Posterior cingulate gyrus (tissue), 11 donors: ENCODE data around the gene UBXN1.
A peak's percentile ranks its signal among the peaks of the same experiment; 100 is the strongest.

Experiments
- DNase-seq, 10 donors: peaks; one replicate each; pipeline versions ENCODE4 v3.0.0 to v3.0.0-alpha.2; 2020 to 2021; ENCODE audit warnings: mixed read lengths in 3 of 10
- intact Hi-C: fragments of 100-400 bp; cut with DNase I; formaldehyde crosslinking; loops from one replicate; pipeline ENCODE4 v1.15.1; 2023

UBXN1 gene

DNA sequence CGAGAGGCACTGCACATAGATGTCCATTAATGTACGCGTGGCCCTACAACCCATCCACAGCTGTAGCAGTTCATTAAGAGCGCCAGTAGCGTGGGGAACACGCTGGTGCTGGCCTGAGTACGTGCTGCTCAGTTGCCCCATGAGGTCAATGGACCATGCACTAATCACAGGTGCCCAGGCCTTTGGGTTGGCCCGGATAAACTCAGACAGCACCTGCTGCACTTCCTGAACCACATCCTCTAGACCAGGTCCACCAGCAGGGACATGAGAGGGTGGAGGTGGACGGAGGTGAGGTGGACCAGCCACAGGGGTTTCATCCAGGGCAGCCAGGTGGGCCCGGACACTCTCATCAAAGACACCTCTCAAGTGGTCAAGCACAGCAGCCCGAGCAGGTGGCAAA, 29.4 kb downstream of the UBXN1 start:
- DNase-seq = peak in 1 of 10 donors; percentile 52
- intact Hi-C loops = no loop called here

DNA sequence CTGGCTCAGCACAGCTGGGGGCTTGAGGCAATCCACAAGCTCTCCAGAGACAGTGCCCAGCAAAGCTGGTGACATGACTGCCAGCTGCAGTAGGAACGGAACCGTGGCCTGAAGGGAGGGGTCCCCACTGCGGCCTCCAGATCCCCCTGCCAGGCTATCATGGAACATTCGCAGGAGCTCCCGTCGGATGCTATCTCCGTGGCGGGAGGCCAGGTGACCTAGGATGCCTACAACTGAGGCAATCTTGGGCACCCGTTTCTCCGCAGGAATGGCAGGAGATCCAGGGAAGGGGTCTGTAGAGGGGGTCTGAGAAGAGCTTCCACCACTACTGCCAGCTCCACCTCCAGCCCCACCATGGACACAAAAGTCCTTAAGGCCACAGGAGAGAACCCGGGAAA, 29.9 kb downstream of the UBXN1 start:
- intact Hi-C loops = no loop called here
- peak in 1 of 10 donors; percentile 67 for DNase-seq

DNA sequence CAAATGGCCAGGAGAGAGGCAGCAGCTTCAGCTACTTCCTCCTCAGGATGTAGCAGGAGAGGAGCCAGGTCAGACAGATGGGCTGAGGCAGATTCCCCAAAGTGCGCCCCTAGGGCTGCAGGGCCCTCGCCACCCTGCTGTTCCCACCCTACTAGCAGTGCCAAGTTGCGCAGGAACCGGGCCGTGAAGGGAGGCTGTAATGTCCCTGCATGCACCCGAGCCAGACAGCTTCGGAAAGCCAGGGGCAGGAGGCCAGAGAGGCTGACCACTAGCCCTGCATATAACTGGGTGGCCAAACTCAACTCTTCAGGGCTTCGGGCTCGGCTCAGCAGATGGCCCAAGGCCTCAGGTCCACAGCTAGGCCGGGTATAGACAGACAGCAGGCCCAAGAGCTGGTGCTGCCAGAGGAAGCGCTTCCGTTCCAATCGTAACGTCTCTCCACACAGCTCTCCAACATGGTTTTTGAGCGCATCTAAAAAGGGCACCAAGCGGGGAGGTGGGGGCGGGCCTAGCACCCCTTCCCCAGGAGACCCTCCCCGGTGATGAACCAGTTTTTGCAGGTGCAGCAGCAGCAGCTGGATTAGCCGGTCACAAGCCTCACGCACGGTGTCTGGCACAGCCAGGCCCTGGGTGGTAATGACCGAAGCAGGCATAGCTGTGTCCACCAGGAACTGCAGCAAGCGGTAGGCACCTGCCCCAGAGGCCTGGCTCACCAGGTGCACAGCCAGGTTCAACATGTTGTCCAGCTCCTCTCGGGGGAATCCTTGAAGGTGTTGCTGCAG, 30.5 kb downstream of the UBXN1 start:
- peak in 1 of 10 donors; percentile 69 for DNase-seq
- intact Hi-C loops = no loop called here

DNA sequence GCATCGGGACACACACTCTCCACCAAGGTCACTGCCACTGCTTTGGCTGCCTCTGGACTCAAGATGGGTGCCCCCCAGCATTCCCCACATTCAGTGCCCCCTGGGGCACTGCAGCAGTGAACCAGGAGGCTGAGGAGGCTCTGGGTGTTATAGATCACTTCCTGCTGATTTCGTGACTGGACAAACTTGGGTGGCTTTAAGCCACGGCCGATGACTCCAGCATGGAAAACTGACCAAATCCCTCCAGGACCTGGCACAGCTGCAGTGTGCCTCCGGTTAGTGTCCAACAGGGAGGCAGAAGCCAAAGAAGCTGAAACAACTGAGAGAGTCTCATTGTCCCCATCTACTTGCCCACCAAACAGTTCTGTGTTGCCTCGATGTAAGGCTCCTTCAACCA, 31.3 kb downstream of the UBXN1 start:
- intact Hi-C loops = no loop called here
- DNase-seq = no peak

DNA sequence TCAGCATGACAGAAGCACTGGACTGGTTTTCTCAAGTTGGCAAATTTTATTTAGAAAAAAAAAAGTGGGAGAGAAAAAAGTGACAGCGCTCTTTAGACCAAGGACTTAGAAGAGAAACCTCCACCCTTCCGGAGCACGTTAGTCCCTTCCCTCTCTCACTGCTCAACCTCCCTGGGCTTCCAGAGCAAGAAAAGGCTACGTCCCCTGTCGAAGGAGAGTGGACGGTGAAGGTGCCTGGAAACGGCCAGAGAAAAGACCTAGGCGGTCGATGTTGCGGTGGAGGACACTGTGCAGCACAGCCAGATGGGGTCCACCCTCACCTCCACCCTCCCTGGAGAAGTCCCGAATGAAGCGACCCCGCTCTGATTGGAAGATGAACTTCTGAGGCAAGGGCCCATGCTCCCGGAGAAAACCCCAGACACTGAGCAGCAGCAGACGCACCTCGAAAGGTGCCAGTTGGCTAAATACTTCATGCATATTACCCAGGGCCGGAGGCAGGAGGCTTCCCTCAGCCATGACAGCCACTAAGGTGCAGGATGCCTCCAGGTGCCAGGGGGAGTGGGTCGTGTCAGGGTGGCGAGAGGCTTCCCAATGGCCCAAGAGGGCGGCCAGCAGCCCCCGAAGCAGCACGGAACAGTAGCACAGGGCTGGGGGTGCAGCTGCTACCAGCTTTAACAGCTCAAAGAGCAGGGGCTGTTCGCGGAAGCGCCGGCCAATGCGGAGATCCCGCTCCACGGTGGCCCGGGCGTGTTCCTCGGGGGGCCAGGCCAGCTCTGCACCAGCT, 31.9 kb downstream of the UBXN1 start:
- peak in 1 of 10 donors; percentile 81 for DNase-seq
- intact Hi-C loops = loop anchor here (1.0 kb wide), 1 partner anchor 25 kb away; no protein-coding TSS in a partner anchor

DNA sequence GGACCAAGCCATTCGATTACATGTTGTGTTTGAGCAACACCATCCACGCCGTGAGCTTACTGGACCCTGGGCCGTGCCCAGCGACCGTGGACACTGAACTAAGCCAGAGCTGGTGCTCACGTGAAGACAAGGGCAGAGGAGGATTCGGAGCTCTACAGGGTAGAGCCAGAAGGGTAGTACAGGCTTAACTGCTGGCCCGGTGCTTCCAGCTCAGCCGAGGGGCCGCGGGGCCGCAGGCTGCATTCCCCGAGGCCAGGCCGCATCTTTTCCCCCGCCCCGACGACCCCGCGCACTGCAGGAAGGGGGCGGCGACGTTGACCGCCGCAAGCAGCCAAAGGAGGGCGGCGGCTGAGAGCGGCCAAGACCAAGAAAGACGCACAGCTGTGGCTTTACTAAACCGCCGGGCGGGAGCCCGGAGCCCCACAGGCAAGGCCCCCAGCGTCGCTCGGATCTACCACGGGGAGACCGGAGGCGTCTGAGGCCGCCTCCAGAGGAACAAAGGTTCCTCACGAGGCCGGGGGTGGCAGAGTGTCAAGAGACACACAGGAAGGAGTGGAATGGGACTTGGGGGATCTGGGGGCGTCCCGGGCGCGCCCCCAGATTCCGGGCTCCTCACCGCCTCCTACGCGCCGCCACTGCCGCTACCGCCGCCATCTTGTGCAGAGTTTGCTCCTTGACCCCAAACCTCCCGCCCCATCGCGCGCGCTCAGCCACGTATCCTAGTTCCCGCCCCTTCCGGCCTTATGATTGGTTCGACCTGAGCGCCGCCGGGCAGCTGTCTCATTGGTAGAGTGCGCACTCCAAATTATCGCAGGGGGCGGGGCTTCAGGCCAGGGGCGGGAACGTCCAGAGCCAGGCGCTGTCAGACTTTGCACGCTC, 32.7 kb downstream of the UBXN1 start, which contains the start of gene GANAB:
Gene GANAB, minus strand, starts transcription at position 668 of the 879 bp plus-strand sequence. Its CDS starts 14 bp downstream, at position 654.
- peak; percentile 98 to 100 (median 99) for DNase-seq
- intact Hi-C loops = loop anchor here (1.0 kb wide), 1 partner anchor 24 kb away; no protein-coding TSS in a partner anchor

DNA sequence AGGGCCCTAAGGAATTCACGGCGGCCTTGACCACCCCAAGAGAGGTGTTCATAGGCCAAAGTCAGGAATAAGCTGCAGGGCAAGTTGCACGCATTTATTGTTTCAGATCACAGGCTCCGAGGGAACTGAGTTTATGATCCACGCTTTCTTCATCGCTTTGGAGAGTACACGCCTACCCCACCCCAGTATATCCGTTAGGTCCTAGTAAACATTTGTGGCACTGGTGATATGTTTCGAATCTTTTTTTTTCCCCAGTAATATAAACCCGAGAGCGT, 33.3 kb downstream of the UBXN1 start:
- intact Hi-C loops = no loop called here
- DNase-seq = no peak

DNA sequence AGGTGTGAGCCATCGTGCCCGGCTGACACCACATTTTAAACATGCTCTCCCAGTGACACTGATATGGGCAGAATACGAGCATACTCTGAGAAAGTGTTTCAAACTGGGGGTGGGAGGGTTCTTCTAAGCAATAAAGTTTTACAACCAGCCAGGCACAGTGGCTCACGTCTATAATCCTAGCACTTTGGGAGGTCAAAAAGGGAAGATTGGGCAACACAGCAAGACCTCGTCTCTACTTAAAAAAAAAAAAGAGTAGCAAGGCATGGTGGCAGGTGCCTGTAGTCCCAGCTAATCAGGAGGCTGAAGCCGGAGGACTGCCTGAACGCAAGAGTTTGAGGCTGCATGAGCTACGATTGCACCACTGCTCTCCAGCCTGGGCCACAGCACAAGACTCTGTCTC, 34.7 kb downstream of the UBXN1 start:
- intact Hi-C loops = no loop called here
- DNase-seq = peak in 1 of 10 donors; percentile 57

DNA sequence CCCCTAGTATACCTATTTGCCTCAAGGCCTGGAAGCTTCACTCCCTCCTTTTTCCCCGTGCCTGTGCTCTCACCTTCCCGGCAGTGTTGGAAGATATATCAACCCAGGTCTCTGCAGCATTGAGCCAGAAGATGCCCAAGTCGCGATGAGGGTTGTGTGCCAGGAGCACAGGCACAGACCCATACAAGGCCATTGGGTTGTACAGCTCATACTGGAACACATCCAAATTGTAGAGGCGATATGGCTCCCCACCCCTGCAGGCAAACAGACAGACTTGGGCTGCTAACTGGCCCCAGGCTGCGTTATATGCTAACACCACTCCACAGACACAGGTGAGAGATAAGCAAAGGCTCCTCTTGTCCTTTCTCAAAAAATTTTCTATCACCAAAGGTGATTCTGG, 46.4 kb downstream of the UBXN1 start:
- intact Hi-C loops = no loop called here
- DNase-seq = peak in 1 of 10 donors; percentile 37

DNA sequence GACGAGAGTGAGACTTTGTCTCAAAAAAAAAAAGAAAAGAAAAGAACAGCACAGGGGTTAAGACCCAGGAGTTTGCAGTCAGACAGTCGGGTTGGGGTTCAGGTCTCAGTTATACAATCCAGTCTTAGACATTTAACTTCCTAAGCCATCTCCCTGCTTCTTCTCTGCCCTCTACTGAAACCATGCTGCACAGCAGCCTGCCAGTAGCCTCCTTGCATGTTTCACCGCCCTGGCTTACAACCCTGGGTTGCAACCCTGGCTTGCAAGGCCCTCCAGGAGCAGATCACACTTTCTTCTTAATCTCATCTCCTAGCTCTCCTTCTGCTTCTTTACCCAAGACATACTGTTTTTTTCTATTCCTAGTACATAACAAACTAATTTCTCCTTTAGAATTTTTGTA, 51.2 kb downstream of the UBXN1 start:
- peak in 1 of 10 donors; percentile 57 for DNase-seq

More for the DNA sequence above, 51.2 kb downstream of the UBXN1 start:
- intact Hi-C loops = no loop called here
